GM12874 (cell line): ENCODE measurements around the gene PEF1.
A peak's percentile ranks its signal among the peaks of the same experiment; 100 is the strongest.

Experiments
- TF ChIP-seq, protein P1 (sequence below): IDR thresholded peaks from 2 replicates; pipeline ENCODE4 v1.5.1; 2011; ENCODE audit warnings: low read depth, mild to moderate bottlenecking, control low read depth, low read length, moderate library complexity; ENCODE audit not compliant: insufficient read depth

The PEF1 gene

DNA sequence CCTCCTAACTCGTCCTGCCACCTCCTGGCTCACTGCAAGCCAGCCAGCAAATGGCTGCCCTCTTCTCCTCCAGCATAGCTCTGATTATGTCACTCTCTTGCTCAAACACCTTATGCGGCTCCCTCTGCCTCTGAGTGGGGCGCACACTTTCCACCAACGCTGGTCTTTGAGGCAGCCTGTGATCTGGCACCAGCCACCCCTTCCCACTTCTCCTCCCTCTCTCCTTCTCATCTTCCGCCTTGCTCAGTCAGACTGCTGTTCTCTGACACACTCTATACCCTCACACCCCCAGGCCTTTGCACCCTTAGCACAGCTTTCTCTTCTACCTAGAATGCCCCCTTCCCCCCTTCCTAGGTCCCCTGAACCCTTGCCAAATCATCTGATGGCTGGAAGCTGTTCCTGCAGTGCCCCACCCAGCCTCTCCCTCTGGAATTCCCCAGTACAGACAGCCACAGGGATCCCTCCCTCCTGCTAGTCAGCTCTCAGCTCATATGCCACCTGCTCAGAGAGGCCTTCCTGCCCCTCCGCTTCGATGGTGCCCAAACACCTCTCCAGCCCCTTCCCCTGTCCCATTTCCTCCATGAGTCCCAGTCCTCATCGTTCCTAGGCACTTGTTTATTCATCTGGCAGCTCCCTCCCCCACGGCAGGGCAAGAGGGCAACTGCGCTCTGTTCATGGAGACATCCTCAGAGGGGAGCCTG, 21.7 kb upstream of the PEF1 start:
- TF ChIP-seq, protein P1, sequence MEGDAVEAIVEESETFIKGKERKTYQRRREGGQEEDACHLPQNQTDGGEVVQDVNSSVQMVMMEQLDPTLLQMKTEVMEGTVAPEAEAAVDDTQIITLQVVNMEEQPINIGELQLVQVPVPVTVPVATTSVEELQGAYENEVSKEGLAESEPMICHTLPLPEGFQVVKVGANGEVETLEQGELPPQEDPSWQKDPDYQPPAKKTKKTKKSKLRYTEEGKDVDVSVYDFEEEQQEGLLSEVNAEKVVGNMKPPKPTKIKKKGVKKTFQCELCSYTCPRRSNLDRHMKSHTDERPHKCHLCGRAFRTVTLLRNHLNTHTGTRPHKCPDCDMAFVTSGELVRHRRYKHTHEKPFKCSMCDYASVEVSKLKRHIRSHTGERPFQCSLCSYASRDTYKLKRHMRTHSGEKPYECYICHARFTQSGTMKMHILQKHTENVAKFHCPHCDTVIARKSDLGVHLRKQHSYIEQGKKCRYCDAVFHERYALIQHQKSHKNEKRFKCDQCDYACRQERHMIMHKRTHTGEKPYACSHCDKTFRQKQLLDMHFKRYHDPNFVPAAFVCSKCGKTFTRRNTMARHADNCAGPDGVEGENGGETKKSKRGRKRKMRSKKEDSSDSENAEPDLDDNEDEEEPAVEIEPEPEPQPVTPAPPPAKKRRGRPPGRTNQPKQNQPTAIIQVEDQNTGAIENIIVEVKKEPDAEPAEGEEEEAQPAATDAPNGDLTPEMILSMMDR = no peak

GRCh38 chr1:31665234-31665878, 20.7 kb upstream of the PEF1 start:
- TF ChIP-seq, protein P1 = no peak

GRCh38 chr1:31664528-31664927, 19.9 kb upstream of the PEF1 start:
- TF ChIP-seq, protein P1 = no peak

DNA sequence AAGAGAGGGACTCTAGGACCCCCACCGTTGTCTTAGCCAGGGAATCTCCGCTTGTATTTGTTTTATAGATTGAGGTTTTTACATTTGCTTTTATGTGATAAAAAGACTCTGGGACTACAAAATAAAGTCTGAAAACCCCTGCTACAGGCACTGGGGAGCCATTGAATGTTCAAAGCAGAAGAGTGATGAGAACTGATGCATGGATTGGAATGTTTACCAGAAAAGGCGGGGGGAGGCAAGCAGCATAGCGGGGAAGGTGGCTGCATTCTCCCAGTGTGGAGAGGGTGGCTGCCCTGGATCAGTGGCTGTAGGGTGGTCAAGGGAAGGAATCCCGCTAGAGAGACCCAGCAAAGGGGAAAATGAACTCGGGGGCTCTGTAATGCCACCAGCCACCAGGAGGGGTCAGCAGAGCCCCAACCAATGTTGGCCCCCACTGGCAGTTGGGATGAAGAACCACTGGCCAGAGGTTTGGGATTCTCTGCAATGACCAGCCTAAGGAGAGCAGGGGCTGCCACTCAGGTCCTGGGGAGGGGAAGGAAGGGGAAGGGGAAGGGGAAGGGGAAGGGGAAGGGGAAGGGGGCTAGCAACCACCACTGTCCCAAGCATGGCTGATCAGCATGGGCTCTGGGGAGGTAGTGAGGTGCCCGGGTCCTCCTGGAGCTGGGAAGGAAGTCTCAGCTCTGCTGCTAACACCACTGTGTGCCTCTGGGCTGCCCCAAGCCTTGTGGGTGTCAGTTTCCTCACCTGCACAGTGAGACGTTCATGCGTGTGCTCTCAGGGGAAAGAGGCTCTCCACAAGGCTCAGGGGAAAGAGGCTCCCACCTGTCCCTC, 19.2 kb upstream of the PEF1 start:
- TF ChIP-seq, protein P1 = peak; percentile 94

GRCh38 chr1:31662463-31662862, 17.8 kb upstream of the PEF1 start:
- TF ChIP-seq, protein P1 = no peak

GRCh38 chr1:31661856-31662255, 17.2 kb upstream of the PEF1 start:
- TF ChIP-seq, protein P1 = no peak

GRCh38 chr1:31660871-31661455, 16.3 kb upstream of the PEF1 start:
- TF ChIP-seq, protein P1 = no peak
